Measurements from ENCODE around the gene KRTAP10-1. TPM values are rescaled to one million over a fixed set of nuclear protein-coding genes. Genes with fewer than 3 reads are reported as not detected.
"Not testable (repeated sequence)": the region's sequence is repeated elsewhere in the genome, so short reads cannot be mapped to it uniquely, and the experiment has no call there.

Gene KRTAP10-1, protein sequence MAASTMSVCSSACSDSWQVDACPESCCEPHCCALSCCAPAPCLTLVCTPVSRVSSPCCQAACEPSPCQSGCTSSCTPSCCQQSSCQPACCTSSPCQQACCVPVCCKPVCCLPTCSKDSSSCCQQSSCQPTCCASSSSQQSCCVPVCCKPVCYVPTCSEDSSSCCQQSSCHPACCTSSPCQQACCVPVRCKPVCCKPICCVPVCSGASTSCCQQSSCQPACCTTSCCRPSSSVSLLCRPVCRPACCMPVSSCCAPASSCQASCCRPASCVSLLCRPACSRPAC
- polyA plus RNA-seq (2013, experiment 1 of 2), result not detected
- polyA plus RNA-seq (2013, experiment 2 of 2), result not detected

GRCh38 chr21:44539991-44540666, at the start of gene KRTAP10-1:
TSS of gene KRTAP10-1 (minus strand) at chr21:44540195. CDS start at chr21:44540150, 45 bp downstream.
- 86% methylated on average over 21 of the region's 21 CpGs for WGBS
- Histone ChIP-seq H3K36me3 (ENCODE audit: insufficient read depth, low read length) (no peaks in the 10 kb centered on the region), H3K27me3 (ENCODE audit: insufficient read depth, low read length) (no peaks in the 10 kb centered on the region; the same call in 1 of the 2 replicates), H3K9me3 (ENCODE audit: insufficient read depth, low read depth, low read length) (no peaks in the 10 kb centered on the region), H3K4me1 (ENCODE audit: insufficient read depth, low read length) (no peaks in the 10 kb centered on the region), H3K4me3 (ENCODE audit: low read length) (no peak within 1 kb of the TSS), H3K27ac (ENCODE audit: low read depth, low read length) (no peak within 1 kb of the TSS), H3K9ac (ENCODE audit: low read depth, low read length) (no peak within 1 kb of the TSS)

DNA sequence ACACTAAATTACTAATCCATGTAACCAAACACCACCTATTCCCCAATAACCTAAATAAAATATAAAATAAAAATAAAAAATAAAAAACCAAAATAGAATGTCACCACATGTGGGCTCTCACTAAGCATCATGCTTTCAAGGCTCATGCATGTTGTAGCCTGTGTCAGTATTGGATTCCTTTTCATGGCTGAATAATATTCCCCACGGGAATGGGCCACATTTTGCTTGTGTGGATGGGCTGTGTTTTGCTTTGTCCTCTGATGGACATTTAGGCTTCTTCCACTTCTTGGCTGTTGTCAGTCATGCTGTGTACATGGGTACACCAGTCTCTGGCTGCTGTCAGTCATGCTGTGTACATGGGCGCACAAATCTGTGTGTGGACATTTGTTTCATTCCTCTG, 49.1 kb upstream of the KRTAP10-1 start:
- H3K4me1 ChIP-seq (ENCODE audit: insufficient read depth, low read length), result peaks cover 6% of the 10 kb centered on the region
- no peak overlapping the region for H3K27ac ChIP-seq (ENCODE audit: low read depth, low read length)
- no peaks in the 10 kb centered on the region for H3K9me3 ChIP-seq (ENCODE audit: insufficient read depth, low read depth, low read length)
- no peaks in the 10 kb centered on the region for H3K36me3 ChIP-seq (ENCODE audit: insufficient read depth, low read length)
- H3K9ac ChIP-seq (ENCODE audit: low read depth, low read length), result no peak overlapping the region
- H3K27me3 ChIP-seq (ENCODE audit: insufficient read depth, low read length), result no peaks in the 10 kb centered on the region
- H3K4me3 ChIP-seq (ENCODE audit: low read length), result no peak overlapping the region
- WGBS, result 95% methylated on average over 2 of the region's 2 CpGs

- H3K9me3 ChIP-seq (ENCODE audit: insufficient read depth, low read depth, low read length), result peaks cover 7% of the 10 kb centered on the region; the same call in 1 of the 2 replicates
- H3K9ac ChIP-seq (ENCODE audit: low read depth, low read length), result no peak overlapping the region
- no peaks in the 10 kb centered on the region for H3K27me3 ChIP-seq (ENCODE audit: insufficient read depth, low read length)
- no peaks in the 10 kb centered on the region for H3K36me3 ChIP-seq (ENCODE audit: insufficient read depth, low read length)
- WGBS, result 90% methylated on average over 3 of the region's 3 CpGs
- H3K4me3 ChIP-seq (ENCODE audit: low read length), result no peak overlapping the region
- H3K4me1 ChIP-seq (ENCODE audit: insufficient read depth, low read length), result peaks cover 5% of the 10 kb centered on the region; the same call in 1 of the 2 replicates
- H3K27ac ChIP-seq (ENCODE audit: low read depth, low read length), result no peak overlapping the region
Observed at GRCh38 chr21:44585892-44586291, 45.9 kb upstream of the KRTAP10-1 start.

DNA sequence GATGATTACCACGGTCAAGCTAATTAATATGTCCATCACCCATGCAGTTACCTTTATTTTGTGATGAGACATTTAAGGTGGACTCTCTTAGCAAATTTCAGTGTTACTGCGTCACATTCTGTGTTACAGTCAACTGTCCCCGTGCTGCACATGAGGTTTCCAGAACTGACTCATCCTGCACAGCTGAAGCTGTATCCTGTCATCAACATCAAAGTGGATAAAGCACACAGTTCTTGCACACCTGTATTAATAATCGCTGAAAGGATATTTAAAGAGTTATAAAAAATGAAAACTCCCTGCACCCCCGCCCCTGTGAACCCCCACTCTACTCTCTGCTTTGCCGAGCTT, 43.8 kb upstream of the KRTAP10-1 start:
- peaks cover 5% of the 10 kb centered on the region; the same call in 1 of the 2 replicates for H3K4me1 ChIP-seq (ENCODE audit: insufficient read depth, low read length)
- H3K27ac ChIP-seq (ENCODE audit: low read depth, low read length), result no peak overlapping the region
- H3K9ac ChIP-seq (ENCODE audit: low read depth, low read length), result no peak overlapping the region
- H3K27me3 ChIP-seq (ENCODE audit: insufficient read depth, low read length), result no peaks in the 10 kb centered on the region
- H3K4me3 ChIP-seq (ENCODE audit: low read length), result no peak overlapping the region
- WGBS, result 96% methylated on average over 5 of the region's 6 CpGs
- H3K9me3 ChIP-seq (ENCODE audit: insufficient read depth, low read depth, low read length), result peaks cover 7% of the 10 kb centered on the region; the same call in 1 of the 2 replicates
- H3K36me3 ChIP-seq (ENCODE audit: insufficient read depth, low read length), result no peaks in the 10 kb centered on the region

DNA sequence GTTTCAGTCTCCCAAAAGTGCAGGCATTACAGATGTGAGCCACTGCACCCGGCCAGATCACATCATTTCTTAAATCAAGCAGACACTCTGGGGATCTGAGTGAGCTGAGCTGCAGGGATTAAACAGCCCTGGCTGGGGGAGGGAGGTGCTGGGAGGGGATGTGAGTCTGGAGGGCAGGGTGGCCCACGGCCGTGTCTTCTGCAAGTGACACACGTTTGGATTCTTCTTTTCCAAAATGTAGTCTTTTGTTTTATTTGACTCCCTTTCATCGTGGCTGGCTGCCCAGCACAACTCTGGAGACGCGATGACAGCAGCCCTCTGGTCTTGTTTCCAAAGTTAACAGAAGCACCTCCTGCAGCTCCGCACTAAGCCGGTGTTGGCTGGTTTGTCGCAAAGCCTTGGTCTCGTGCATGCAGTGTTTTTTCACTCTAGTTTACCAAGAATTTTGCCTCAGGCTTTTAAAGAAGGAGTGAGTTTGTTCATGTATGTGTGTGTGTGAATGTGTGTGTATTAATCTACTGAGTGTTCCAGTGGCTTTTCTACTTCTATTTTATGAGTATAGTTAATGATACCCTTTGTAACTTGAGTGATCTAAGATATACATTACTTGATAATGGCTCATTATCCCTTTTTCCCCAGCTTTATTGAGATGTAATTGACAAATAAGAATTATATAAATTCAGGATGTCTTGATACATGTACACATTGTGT, 43.2 kb upstream of the KRTAP10-1 start:
- Histone ChIP-seq H3K9me3 (ENCODE audit: insufficient read depth, low read depth, low read length) (peaks cover 7% of the 10 kb centered on the region; the same call in 1 of the 2 replicates), H3K4me1 (ENCODE audit: insufficient read depth, low read length) (peaks cover 5% of the 10 kb centered on the region; the same call in 1 of the 2 replicates), H3K36me3 (ENCODE audit: insufficient read depth, low read length) (no peaks in the 10 kb centered on the region), H3K4me3 (ENCODE audit: low read length) (no peak overlapping the region), H3K27me3 (ENCODE audit: insufficient read depth, low read length) (no peaks in the 10 kb centered on the region), H3K27ac (ENCODE audit: low read depth, low read length) (no peak overlapping the region), H3K9ac (ENCODE audit: low read depth, low read length) (no peak overlapping the region)
- WGBS, result 65% methylated on average over 11 of the region's 11 CpGs

GRCh38 chr21:44582055-44582454, 42.1 kb upstream of the KRTAP10-1 start:
- Histone ChIP-seq H3K4me1 (ENCODE audit: insufficient read depth, low read length) (peaks cover 5% of the 10 kb centered on the region; the same call in 1 of the 2 replicates), H3K36me3 (ENCODE audit: insufficient read depth, low read length) (no peaks in the 10 kb centered on the region), H3K9ac (ENCODE audit: low read depth, low read length) (no peak overlapping the region), H3K27me3 (ENCODE audit: insufficient read depth, low read length) (no peaks in the 10 kb centered on the region), H3K27ac (ENCODE audit: low read depth, low read length) (no peak overlapping the region), H3K4me3 (ENCODE audit: low read length) (no peak overlapping the region), H3K9me3 (ENCODE audit: insufficient read depth, low read depth, low read length) (peaks cover 11% of the 10 kb centered on the region; the same call in 1 of the 2 replicates)
- 88% methylated on average over 15 of the region's 15 CpGs for WGBS

- no peak overlapping the region for H3K27ac ChIP-seq (ENCODE audit: low read depth, low read length)
- no peak overlapping the region for H3K4me3 ChIP-seq (ENCODE audit: low read length)
- no peaks in the 10 kb centered on the region for H3K27me3 ChIP-seq (ENCODE audit: insufficient read depth, low read length)
- H3K36me3 ChIP-seq (ENCODE audit: insufficient read depth, low read length), result no peaks in the 10 kb centered on the region
- H3K9me3 ChIP-seq (ENCODE audit: insufficient read depth, low read depth, low read length), result peaks cover 11% of the 10 kb centered on the region; the same call in 1 of the 2 replicates
- H3K4me1 ChIP-seq (ENCODE audit: insufficient read depth, low read length), result peaks cover 5% of the 10 kb centered on the region; the same call in 1 of the 2 replicates
- WGBS, result 100% methylated on average over 2 of the region's 3 CpGs
- H3K9ac ChIP-seq (ENCODE audit: low read depth, low read length), result no peak overlapping the region
Observed at GRCh38 chr21:44581158-44581557, 41.2 kb upstream of the KRTAP10-1 start.

DNA sequence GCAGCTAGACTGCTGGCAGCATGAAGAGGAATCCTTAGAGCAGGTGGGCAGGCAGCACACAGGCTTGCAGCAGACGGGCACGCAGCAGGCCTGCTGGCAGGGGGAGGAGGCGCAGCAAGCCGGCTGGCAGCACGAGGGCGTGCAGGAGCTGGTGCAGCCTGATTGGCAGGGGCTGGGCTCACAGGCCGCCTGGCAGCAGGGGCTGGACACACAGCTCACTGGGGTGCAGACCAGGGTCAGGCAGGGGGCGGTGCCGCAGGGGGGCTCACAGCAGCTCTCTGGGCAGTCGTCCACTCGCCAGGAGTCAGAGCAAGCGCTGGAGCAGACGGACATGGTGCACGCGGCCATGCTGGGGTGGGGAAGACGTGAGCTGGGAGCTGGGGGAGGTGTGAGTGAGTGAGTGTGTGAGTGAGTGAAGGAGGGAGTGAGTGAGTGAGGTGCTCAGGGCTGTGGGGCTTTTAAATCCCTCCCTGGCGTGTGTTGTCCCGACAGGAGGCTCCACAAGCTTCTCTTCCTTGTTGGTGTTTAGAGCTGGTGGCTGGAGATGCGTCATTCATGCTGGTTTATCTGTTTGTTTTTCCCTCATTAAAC, 40.3 kb upstream of the KRTAP10-1 start, which contains the start of gene KRTAP10-5:
KRTAP10-5 (minus strand) TSS at position 374 of the 591 bp plus-strand sequence; CDS start at position 348, 26 bp downstream.
- not testable (repeated sequence) for H3K4me1 ChIP-seq (ENCODE audit: insufficient read depth, low read length); H3K9ac ChIP-seq (ENCODE audit: low read depth, low read length); H3K27ac ChIP-seq (ENCODE audit: low read depth, low read length); H3K4me3 ChIP-seq (ENCODE audit: low read length); H3K27me3 ChIP-seq (ENCODE audit: insufficient read depth, low read length); H3K36me3 ChIP-seq (ENCODE audit: insufficient read depth, low read length)
- 84% methylated on average over 19 of the region's 19 CpGs for WGBS
- peaks cover 11% of the 10 kb centered on the region; the same call in 1 of the 2 replicates for H3K9me3 ChIP-seq (ENCODE audit: insufficient read depth, low read depth, low read length)

- H3K9ac ChIP-seq (ENCODE audit: low read depth, low read length), result no peak overlapping the region
- no peak overlapping the region for H3K4me3 ChIP-seq (ENCODE audit: low read length)
- peaks cover 11% of the 10 kb centered on the region; the same call in 1 of the 2 replicates for H3K9me3 ChIP-seq (ENCODE audit: insufficient read depth, low read depth, low read length)
- H3K27ac ChIP-seq (ENCODE audit: low read depth, low read length), result no peak overlapping the region
- H3K36me3 ChIP-seq (ENCODE audit: insufficient read depth, low read length), result no peaks in the 10 kb centered on the region
- peaks cover 5% of the 10 kb centered on the region; the same call in 1 of the 2 replicates for H3K4me1 ChIP-seq (ENCODE audit: insufficient read depth, low read length)
- no peaks in the 10 kb centered on the region for H3K27me3 ChIP-seq (ENCODE audit: insufficient read depth, low read length)
- WGBS, result 85% methylated on average over 7 of the region's 7 CpGs
Observed at GRCh38 chr21:44579833-44580144, 39.8 kb upstream of the KRTAP10-1 start.

GRCh38 chr21:44579056-44579832, 39.2 kb upstream of the KRTAP10-1 start:
- Histone ChIP-seq H3K4me1 (ENCODE audit: insufficient read depth, low read length) (peaks cover 5% of the 10 kb centered on the region; the same call in 1 of the 2 replicates), H3K36me3 (ENCODE audit: insufficient read depth, low read length) (no peaks in the 10 kb centered on the region), H3K9me3 (ENCODE audit: insufficient read depth, low read depth, low read length) (peaks cover 11% of the 10 kb centered on the region; the same call in 1 of the 2 replicates), H3K4me3 (ENCODE audit: low read length) (no peak overlapping the region), H3K9ac (ENCODE audit: low read depth, low read length) (no peak overlapping the region), H3K27ac (ENCODE audit: low read depth, low read length) (no peak overlapping the region), H3K27me3 (ENCODE audit: insufficient read depth, low read length) (no peaks in the 10 kb centered on the region)
- 86% methylated on average over 22 of the region's 22 CpGs for WGBS

All from HUES64 (cell line).